Astrocyte (in vitro differentiated cells and primary cell): ENCODE measurements around the gene C9orf152.

ENCODE experiments used
- EZH2 ChIP-seq: IDR thresholded peaks from 2 replicates; pipeline ENCODE4 v1.6.1; 2012; ENCODE audit warnings: mild to moderate bottlenecking, low read length, inconsistent platforms; ENCODE audit not compliant: insufficient read depth
- TF ChIP-seq, protein P1 (sequence below): IDR thresholded peaks from 2 replicates; pipeline ENCODE4 v1.5.1; 2011; ENCODE audit warnings: low read depth, mild to moderate bottlenecking, inconsistent platforms, low read length, moderate library complexity; ENCODE audit not compliant: insufficient read depth

DNA sequence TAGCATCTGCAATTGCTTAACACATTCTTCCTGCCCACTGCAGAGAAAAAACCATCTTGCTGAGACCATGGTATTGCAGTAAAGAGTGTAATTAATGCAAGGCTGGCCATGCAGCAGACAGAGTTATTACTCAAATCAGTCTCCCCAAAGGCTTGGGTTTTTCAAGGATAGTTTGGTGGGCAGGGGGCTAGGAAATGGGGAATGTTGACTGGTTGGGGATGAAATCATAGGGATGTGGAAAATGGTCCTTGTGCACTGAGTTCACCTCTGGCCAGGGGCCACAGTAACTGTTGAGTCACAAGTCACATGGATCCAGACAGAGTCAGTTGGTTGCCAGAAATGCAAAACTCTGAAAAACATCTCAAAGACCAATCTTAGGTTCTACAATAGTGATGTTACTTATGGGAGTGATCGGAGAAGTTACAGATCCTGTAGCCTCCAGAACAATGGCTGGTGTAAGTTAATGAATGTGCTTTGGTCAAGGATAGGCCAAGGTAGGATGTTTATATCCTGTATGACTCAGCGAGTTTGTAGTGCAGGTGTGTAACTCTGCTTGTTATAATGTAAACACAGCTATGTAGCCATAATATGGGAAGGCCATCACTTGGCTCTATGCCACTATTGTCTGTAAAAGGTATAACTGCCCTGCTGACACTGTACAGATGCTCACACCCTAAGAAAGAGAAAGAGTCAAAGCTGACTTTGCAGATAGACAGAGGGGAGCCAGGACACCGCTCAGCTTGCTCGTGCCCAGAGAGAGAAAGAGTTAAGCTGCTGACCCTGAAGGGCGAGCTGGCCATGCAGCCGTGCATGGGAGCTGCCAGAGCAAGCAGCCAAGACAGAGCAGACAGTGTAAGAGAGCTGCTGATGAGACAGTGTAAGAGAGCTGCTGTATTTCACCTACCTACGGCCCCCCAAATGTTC lies 27.2 kb downstream of the C9orf152 start:
- TF ChIP-seq, protein P1, sequence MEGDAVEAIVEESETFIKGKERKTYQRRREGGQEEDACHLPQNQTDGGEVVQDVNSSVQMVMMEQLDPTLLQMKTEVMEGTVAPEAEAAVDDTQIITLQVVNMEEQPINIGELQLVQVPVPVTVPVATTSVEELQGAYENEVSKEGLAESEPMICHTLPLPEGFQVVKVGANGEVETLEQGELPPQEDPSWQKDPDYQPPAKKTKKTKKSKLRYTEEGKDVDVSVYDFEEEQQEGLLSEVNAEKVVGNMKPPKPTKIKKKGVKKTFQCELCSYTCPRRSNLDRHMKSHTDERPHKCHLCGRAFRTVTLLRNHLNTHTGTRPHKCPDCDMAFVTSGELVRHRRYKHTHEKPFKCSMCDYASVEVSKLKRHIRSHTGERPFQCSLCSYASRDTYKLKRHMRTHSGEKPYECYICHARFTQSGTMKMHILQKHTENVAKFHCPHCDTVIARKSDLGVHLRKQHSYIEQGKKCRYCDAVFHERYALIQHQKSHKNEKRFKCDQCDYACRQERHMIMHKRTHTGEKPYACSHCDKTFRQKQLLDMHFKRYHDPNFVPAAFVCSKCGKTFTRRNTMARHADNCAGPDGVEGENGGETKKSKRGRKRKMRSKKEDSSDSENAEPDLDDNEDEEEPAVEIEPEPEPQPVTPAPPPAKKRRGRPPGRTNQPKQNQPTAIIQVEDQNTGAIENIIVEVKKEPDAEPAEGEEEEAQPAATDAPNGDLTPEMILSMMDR: no peak
- TF ChIP-seq EZH2: no peak
